Chondrocyte (in vitro differentiated cells): ENCODE results near the gene LRRK1. TPM values are rescaled to one million over a fixed set of nuclear protein-coding genes. Genes with fewer than 3 reads are reported as not detected.
A peak's percentile ranks its signal among the peaks of the same experiment; 100 is the strongest.

Source experiments
- DNase-seq: peaks from one replicate; pipeline ENCODE4 v3.0.0; 2021; ENCODE audit warnings: mixed read lengths, low spot score
- H3K27ac Mint-ChIP-seq: one replicate; pipeline ENCODE4 v1.8.0; 2021; ENCODE audit warnings: mild to moderate bottlenecking, moderate library complexity, mixed read lengths; ENCODE audit not compliant: unreplicated experiment
- H3K27me3 Mint-ChIP-seq: 2 replicates; pipeline ENCODE4 v1.8.0; 2021; ENCODE audit warnings: low read depth, mixed read lengths
- H3K36me3 Mint-ChIP-seq: 2 replicates; pipeline ENCODE4 v1.8.0; 2021; ENCODE audit warnings: low read depth, mixed read lengths
- H3K4me1 Mint-ChIP-seq: 2 replicates; pipeline ENCODE4 v1.8.0; 2021; ENCODE audit warnings: low read depth, mild to moderate bottlenecking, mixed read lengths
- H3K4me3 Mint-ChIP-seq: one replicate; pipeline ENCODE4 v1.8.0; 2021; ENCODE audit warnings: mild to moderate bottlenecking, moderate library complexity, mixed read lengths; ENCODE audit not compliant: unreplicated experiment
- H3K9me3 Mint-ChIP-seq: 2 replicates; pipeline ENCODE4 v1.8.0; 2021; ENCODE audit warnings: low read depth, mixed read lengths
- CTCF ChIP-seq: fragments of 200-600 bp; sonication (generic); IDR thresholded peaks from 2 replicates; pipeline ENCODE4 v1.5.0; 2021; ENCODE audit warnings: antibody characterized with exemption, mild to moderate bottlenecking, moderate library complexity
- total RNA-seq: library from RNA; stranded (reverse); gene quantifications from 3 replicates; pipeline ENCODE4 v1.2.1, GENCODE V29; 2021

Gene LRRK1
- total RNA-seq, 1 donor from 2014 or later = 10.1 TPM

GRCh38 chr15:101043011-101043410 is 123.9 kb downstream of the LRRK1 start:
- no peak for DNase-seq
- peaks cover 10% of the 10 kb centered on the region for H3K9me3 Mint-ChIP-seq

GRCh38 chr15:101043911-101044624 is 124.9 kb downstream of the LRRK1 start:
- H3K27ac Mint-ChIP-seq = no peak overlapping the region
- DNase-seq = peak; percentile 68
- no peak for TF ChIP-seq CTCF

More at GRCh38 chr15:101043011-101043410, 123.9 kb downstream of the LRRK1 start:
- no peaks in the 10 kb centered on the region for H3K27me3 Mint-ChIP-seq
- H3K4me3 Mint-ChIP-seq = no peak overlapping the region
- H3K36me3 Mint-ChIP-seq = peaks cover 12% of the 10 kb centered on the region
- H3K4me1 Mint-ChIP-seq = no peaks in the 10 kb centered on the region
- no peak overlapping the region for H3K27ac Mint-ChIP-seq
- TF ChIP-seq CTCF = no peak

GRCh38 chr15:101044625-101045235 is 125.6 kb downstream of the LRRK1 start:
- Mint-ChIP-seq H3K36me3 (peaks cover 10% of the 10 kb centered on the region), H3K4me1 (no peaks in the 10 kb centered on the region), H3K27ac (no peak overlapping the region), H3K9me3 (peaks cover 10% of the 10 kb centered on the region), H3K27me3 (no peaks in the 10 kb centered on the region), H3K4me3 (no peak overlapping the region)
- peak; percentile 28 for DNase-seq
- TF ChIP-seq CTCF = no peak

More at GRCh38 chr15:101043911-101044624, 124.9 kb downstream of the LRRK1 start:
- Mint-ChIP-seq H3K36me3 (peaks cover 12% of the 10 kb centered on the region), H3K4me1 (no peaks in the 10 kb centered on the region), H3K9me3 (peaks cover 10% of the 10 kb centered on the region), H3K4me3 (no peak overlapping the region), H3K27me3 (no peaks in the 10 kb centered on the region)

- Mint-ChIP-seq H3K9me3 (peaks cover 10% of the 10 kb centered on the region), H3K4me1 (no peaks in the 10 kb centered on the region), H3K27ac (no peak overlapping the region), H3K4me3 (no peak overlapping the region), H3K27me3 (no peaks in the 10 kb centered on the region), H3K36me3 (peaks cover 10% of the 10 kb centered on the region)
- DNase-seq = peak; percentile 59
- TF ChIP-seq CTCF = no peak
Measured at GRCh38 chr15:101045236-101045646, 126.1 kb downstream of the LRRK1 start.

- peaks cover 6% of the 10 kb centered on the region for H3K9me3 Mint-ChIP-seq
- no peaks in the 10 kb centered on the region for H3K27me3 Mint-ChIP-seq
- H3K36me3 Mint-ChIP-seq = peaks cover 8% of the 10 kb centered on the region
- no peak for TF ChIP-seq CTCF
- peak overlapping the region; percentile 49 for H3K27ac Mint-ChIP-seq
- no peak overlapping the region for H3K4me3 Mint-ChIP-seq
- no peaks in the 10 kb centered on the region for H3K4me1 Mint-ChIP-seq
- DNase-seq = peak; percentile 49
Measured at GRCh38 chr15:101045835-101046691, 126.9 kb downstream of the LRRK1 start.
